ENCODE results near the gene RCC2.

DNA sequence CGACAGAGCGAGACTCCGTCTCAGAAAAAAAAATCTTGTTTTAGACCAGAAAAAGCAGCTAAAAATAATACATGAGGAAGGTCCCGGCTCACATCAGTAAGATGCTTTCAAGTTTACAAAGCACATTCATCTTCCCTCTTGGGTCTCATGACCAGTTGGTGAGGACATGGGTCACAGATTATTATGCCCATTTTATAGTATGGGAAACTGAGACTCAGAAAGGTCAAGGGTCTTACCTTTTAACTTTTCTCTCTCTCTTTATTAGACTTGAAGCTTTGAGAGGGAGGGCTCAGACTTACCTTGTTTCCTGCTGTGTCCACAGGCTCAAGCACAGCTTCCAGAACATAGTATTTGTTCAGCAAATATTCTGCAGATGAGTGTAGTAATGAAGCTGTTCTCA is 13.2 kb upstream of the RCC2 start:
- TF ChIP-seq YY1 (IDR thresholded peaks at IDR 0.05; ENCODE audit: insufficient read depth, insufficient read length) (no peak), ZNF274 (IDR thresholded peaks at IDR 0.05; ENCODE audit: low read depth, low read length) (no peak)
